Osteocyte (in vitro differentiated cells): ENCODE measurements around the gene NDUFB2. TPM values are rescaled to one million over a fixed set of nuclear protein-coding genes. Genes with fewer than 3 reads are reported as not detected.
"Not testable (repeated sequence)": the region's sequence is repeated elsewhere in the genome, so short reads cannot be mapped to it uniquely, and the experiment has no call there.

ENCODE experiments used
- DNase-seq: peaks from one replicate; pipeline ENCODE4 v3.0.0; 2021; ENCODE audit warnings: mixed read lengths; ENCODE audit not compliant: unreplicated experiment; ENCODE audit errors: extremely low spot score
- H3K27ac Mint-ChIP-seq: one replicate; pipeline ENCODE4 v1.8.0; 2021; ENCODE audit warnings: mild to moderate bottlenecking, mixed read lengths; ENCODE audit not compliant: unreplicated experiment
- H3K27me3 Mint-ChIP-seq: one replicate; pipeline ENCODE4 v1.8.0; 2021; ENCODE audit warnings: mixed read lengths; ENCODE audit not compliant: unreplicated experiment
- H3K36me3 Mint-ChIP-seq: one replicate; pipeline ENCODE4 v1.8.0; 2021; ENCODE audit warnings: mixed read lengths; ENCODE audit not compliant: unreplicated experiment
- H3K4me1 Mint-ChIP-seq: one replicate; pipeline ENCODE4 v1.8.0; 2021; ENCODE audit warnings: mixed read lengths; ENCODE audit not compliant: unreplicated experiment
- H3K4me3 Mint-ChIP-seq: one replicate; pipeline ENCODE4 v1.8.0; 2021; ENCODE audit warnings: mild to moderate bottlenecking, moderate library complexity, mixed read lengths; ENCODE audit not compliant: unreplicated experiment
- H3K9me3 Mint-ChIP-seq: one replicate; pipeline ENCODE4 v1.8.0; 2021; ENCODE audit warnings: mixed read lengths; ENCODE audit not compliant: unreplicated experiment
- CTCF ChIP-seq: fragments of 200-600 bp; sonication (generic); IDR thresholded peaks from 2 replicates; pipeline ENCODE4 v1.5.0; 2021; ENCODE audit warnings: antibody characterized with exemption, mild to moderate bottlenecking, moderate library complexity
- total RNA-seq: library from RNA; stranded (reverse); gene quantifications from 2 replicates; pipeline ENCODE4 v1.2.1, GENCODE V29; 2021

The NDUFB2 gene
- total RNA-seq, 1 donor from 2014 or later = 184 TPM

DNA sequence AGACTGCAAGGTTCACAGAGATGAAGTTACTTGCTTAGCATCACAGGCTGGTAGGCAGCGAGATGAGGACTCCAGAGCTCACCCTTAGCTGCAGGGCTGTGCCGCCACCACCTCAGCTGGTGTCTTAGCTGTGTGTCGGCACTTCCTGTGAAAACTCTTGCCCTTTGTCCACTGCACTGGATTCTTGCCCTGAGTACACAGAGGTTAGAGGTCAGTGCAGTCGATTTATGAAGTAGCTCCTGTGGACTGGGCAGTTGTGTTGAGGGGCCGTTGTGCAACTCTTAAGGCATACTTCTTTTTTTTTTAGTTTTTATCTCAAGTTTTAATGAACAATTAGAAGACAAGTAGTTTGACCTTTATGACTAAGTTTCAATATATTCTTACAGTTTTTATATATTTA is 10.6 kb downstream of the NDUFB2 start:
- peaks cover 5% of the 10 kb centered on the region for H3K9me3 Mint-ChIP-seq
- no peaks in the 10 kb centered on the region for H3K27me3 Mint-ChIP-seq
- no peak overlapping the region for H3K27ac Mint-ChIP-seq
- H3K4me1 Mint-ChIP-seq = no peaks in the 10 kb centered on the region
- H3K4me3 Mint-ChIP-seq = no peak overlapping the region
- no peak for DNase-seq
- peaks cover 39% of the 10 kb centered on the region for H3K36me3 Mint-ChIP-seq
- TF ChIP-seq CTCF = no peak

- peaks cover 42% of the 10 kb centered on the region for H3K36me3 Mint-ChIP-seq
These were observed 12.3 kb downstream of the NDUFB2 start for GRCh38 chr7:140708764-140709163.

GRCh38 chr7:140712392-140712791 is 15.9 kb downstream of the NDUFB2 start:
- H3K36me3 Mint-ChIP-seq = peaks cover 32% of the 10 kb centered on the region
- H3K27ac Mint-ChIP-seq, H3K4me1 Mint-ChIP-seq, H3K27me3 Mint-ChIP-seq, H3K9me3 Mint-ChIP-seq, DNase-seq, H3K4me3 Mint-ChIP-seq: not testable (repeated sequence)

More at GRCh38 chr7:140708764-140709163, 12.3 kb downstream of the NDUFB2 start:
- H3K4me3 Mint-ChIP-seq, DNase-seq, H3K27ac Mint-ChIP-seq, H3K9me3 Mint-ChIP-seq, H3K4me1 Mint-ChIP-seq, H3K27me3 Mint-ChIP-seq: not testable (repeated sequence)

DNA sequence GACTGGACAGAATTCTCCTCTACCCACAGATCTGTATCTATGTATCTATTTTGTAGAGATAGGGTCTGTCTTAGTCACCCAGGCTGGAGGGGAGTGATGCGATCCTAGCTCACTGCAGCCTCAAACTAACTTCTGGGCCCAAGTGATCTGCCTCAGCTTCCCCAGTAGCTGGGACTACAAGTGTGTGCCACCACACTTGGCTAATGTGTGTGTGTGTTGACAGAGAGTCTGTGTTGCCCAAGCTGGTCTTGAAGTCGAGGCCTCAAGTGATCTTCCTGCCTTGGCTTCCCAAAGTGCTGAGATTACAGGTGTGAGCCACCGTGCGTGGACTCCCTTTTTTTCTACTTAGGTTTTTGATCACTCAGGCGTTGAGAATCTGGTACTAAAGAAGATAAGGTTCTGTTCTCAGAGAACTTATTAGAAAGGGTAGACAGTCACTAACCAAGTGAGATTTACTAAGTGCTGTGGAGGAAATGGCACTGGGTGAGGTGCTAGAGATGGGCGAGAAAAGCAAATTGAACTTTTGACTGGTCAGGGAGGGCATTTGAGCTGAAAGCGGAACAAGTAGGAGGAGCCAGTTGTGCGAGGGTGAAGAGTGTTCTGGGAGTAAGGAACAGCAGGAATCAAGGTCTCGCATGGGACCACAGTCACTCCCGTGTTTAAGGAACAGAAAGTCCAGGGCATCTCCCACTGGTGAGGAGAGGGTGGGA is 18.0 kb downstream of the NDUFB2 start:
- no peak overlapping the region for H3K4me3 Mint-ChIP-seq
- no peak overlapping the region for H3K27ac Mint-ChIP-seq
- TF ChIP-seq CTCF = no peak
- H3K4me1 Mint-ChIP-seq = no peaks in the 10 kb centered on the region
- no peaks in the 10 kb centered on the region for H3K27me3 Mint-ChIP-seq
- DNase-seq = no peak
- H3K36me3 Mint-ChIP-seq = peaks cover 29% of the 10 kb centered on the region
- peaks cover 5% of the 10 kb centered on the region for H3K9me3 Mint-ChIP-seq

- no peak for TF ChIP-seq CTCF
- Mint-ChIP-seq H3K27me3 (no peaks in the 10 kb centered on the region), H3K27ac (no peak overlapping the region)
These were observed 23.2 kb downstream of the NDUFB2 start for GRCh38 chr7:140719721-140720120.

GRCh38 chr7:140722254-140722653 is 25.7 kb downstream of the NDUFB2 start:
- TF ChIP-seq CTCF = no peak
- no peaks in the 10 kb centered on the region for H3K27me3 Mint-ChIP-seq
- no peak overlapping the region for H3K4me3 Mint-ChIP-seq
- no peak for DNase-seq
- no peak overlapping the region for H3K27ac Mint-ChIP-seq
- no peaks in the 10 kb centered on the region for H3K4me1 Mint-ChIP-seq
- no peaks in the 10 kb centered on the region for H3K9me3 Mint-ChIP-seq
- H3K36me3 Mint-ChIP-seq = peaks cover 14% of the 10 kb centered on the region

More at GRCh38 chr7:140719721-140720120, 23.2 kb downstream of the NDUFB2 start:
- H3K36me3 Mint-ChIP-seq = peaks cover 15% of the 10 kb centered on the region
- H3K4me1 Mint-ChIP-seq = no peaks in the 10 kb centered on the region
- no peak for DNase-seq
- H3K9me3 Mint-ChIP-seq = no peaks in the 10 kb centered on the region
- H3K4me3 Mint-ChIP-seq = no peak overlapping the region
